Measurements from ENCODE around the gene VWDE. TPM values are rescaled to one million over a fixed set of nuclear protein-coding genes. Genes with fewer than 3 reads are reported as not detected.

Gene VWDE
- total RNA-seq, 1 experiment from 2014 or later = 13.7 TPM

DNA sequence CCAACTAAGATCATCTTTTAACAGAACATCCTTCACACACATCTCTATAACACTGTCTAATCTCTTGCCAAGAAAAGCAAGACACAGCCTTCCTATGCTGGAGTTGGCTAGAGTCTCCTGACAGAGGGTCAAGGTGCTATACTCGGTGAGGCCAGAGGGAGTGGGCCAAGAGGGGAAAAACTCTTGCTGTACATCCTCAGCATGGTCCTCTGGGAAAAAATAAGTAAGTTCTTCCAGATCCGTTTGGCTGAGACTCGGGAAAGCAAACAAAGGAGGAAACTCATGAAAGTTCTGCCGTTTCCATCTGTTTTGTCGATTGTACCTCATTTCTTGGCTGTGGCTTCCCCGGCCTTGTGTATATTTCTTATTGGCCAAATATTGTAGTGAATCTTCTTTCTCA is 33.9 kb downstream of the VWDE start:
- CTCF ChIA-PET = no interaction called here
- no peaks in the 10 kb centered on the region for H4K20me1 ChIP-seq (ENCODE audit: insufficient read depth)
- intact Hi-C loops (cut with micrococcal nuclease) = no loop called here
- no peak overlapping the region for H3K4me2 ChIP-seq (ENCODE audit: low read length)
- no peak overlapping the region for H3K9ac ChIP-seq (ENCODE audit: low read length)
- no peak overlapping the region for H2AFZ ChIP-seq (ENCODE audit: low read depth, low read length, poor library complexity, severe bottlenecking)
- no peaks in the 10 kb centered on the region for H3K9me3 ChIP-seq (ENCODE audit: control insufficient read depth in 1 of 2, insufficient read depth in 1 of 2, low read depth in 1 of 2, low read length in 2 of 2)
- H3K9me2 ChIP-seq (ENCODE audit: insufficient read depth) = no peaks in the 10 kb centered on the region
- no peak overlapping the region for H3K4me3 ChIP-seq (replicated peaks in 1 of 2; ENCODE audit: low read depth in 1 of 2, low read length in 2 of 2)
- peaks cover 0 to 16% of the 10 kb centered on the region in 2 experiments; a peak in 1 of 4 replicates for H3K36me3 ChIP-seq (ENCODE audit: control insufficient read depth in 1 of 2, insufficient read depth in 2 of 2, low read length in 2 of 2)
- no peaks in the 10 kb centered on the region for H3K27me3 ChIP-seq (ENCODE audit: insufficient read depth, low read length)
- H3K27ac ChIP-seq (ENCODE audit: low read depth, low read length) = no peak overlapping the region
- no peaks in the 10 kb centered on the region for H3K79me2 ChIP-seq (ENCODE audit: insufficient read depth, low read length)
- no peaks in the 10 kb centered on the region for H3K4me1 ChIP-seq (ENCODE audit: control insufficient read depth in 1 of 2, insufficient read depth in 2 of 2, low read length in 2 of 2)
- BruUV-seq (replicated peaks) = no TSS peak
- no peak for TF ChIP-seq SIN3A (IDR thresholded peaks at IDR 0.05; ENCODE audit: low read depth)
- ATAC-seq = no peak
- RAD21 ChIA-PET (ENCODE audit: low non-redundant PET in 1 of 2, low total read pairs in 2 of 2, uncharacterized antibody in 2 of 2, unreplicated experiment in 2 of 2) = no interaction called here
- no peak for DNase-seq (ENCODE audit: low read depth, low spot score)
- POLR2A ChIA-PET = no interaction called here

DNA sequence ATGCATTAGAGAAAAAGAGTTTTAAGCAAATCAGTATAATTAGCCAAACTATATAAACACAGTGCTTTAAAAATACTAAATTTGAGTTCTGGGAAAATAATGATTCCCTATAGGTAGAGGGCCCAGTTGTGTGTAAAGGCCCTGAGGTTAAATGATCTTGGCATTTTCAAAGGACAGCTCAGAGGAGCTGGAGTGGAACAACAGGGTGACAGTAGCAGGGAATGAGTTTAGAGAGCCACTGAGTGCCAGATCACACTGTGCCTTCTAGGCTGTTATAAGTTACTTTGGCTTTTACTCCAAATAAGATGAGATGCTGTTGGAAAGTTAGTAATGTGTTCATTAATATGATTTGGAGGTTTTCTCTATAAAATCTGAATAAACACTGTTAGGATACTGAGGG is 34.6 kb downstream of the VWDE start:
- POLR2A ChIA-PET = no interaction called here
- no peak overlapping the region for H2AFZ ChIP-seq (ENCODE audit: low read depth, low read length, poor library complexity, severe bottlenecking)
- CTCF ChIA-PET = no interaction called here
- BruUV-seq (replicated peaks) = no TSS peak
- H3K79me2 ChIP-seq (ENCODE audit: insufficient read depth, low read length) = no peaks in the 10 kb centered on the region
- H3K36me3 ChIP-seq (ENCODE audit: control insufficient read depth in 1 of 2, insufficient read depth in 2 of 2, low read length in 2 of 2) = peaks cover 0 to 16% of the 10 kb centered on the region in 2 experiments; a peak in 1 of 4 replicates
- no peak overlapping the region for H3K4me3 ChIP-seq (replicated peaks in 1 of 2; ENCODE audit: low read depth in 1 of 2, low read length in 2 of 2)
- no peak overlapping the region for H3K27ac ChIP-seq (ENCODE audit: low read depth, low read length)
- no peaks in the 10 kb centered on the region for H3K27me3 ChIP-seq (ENCODE audit: insufficient read depth, low read length)
- no peak for ATAC-seq
- no peak overlapping the region for H3K4me2 ChIP-seq (ENCODE audit: low read length)
- no peaks in the 10 kb centered on the region for H3K9me2 ChIP-seq (ENCODE audit: insufficient read depth)
- no peak for DNase-seq (ENCODE audit: low read depth, low spot score)
- H4K20me1 ChIP-seq (ENCODE audit: insufficient read depth) = no peaks in the 10 kb centered on the region
- no peaks in the 10 kb centered on the region for H3K9me3 ChIP-seq (ENCODE audit: control insufficient read depth in 1 of 2, insufficient read depth in 1 of 2, low read depth in 1 of 2, low read length in 2 of 2)
- TF ChIP-seq RAD21 (IDR thresholded peaks at IDR 0.05; ENCODE audit: low read depth) = no peak
- TF ChIP-seq JUND (IDR thresholded peaks at IDR 0.05) = no peak
- TF ChIP-seq POLR2A (IDR thresholded peaks at IDR 0.05; ENCODE audit: borderline replicate concordance, extremely low read depth, insufficient read depth, insufficient read length) = no peak
- no peak for TF ChIP-seq FOSL1 (IDR thresholded peaks at IDR 0.05; ENCODE audit: low read depth)
- TF ChIP-seq SRF (IDR thresholded peaks at IDR 0.05; ENCODE audit: low read depth) = no peak
- no peak for TF ChIP-seq CEBPB (IDR thresholded peaks at IDR 0.05; ENCODE audit: low read depth)
- TF ChIP-seq CBX3 (IDR thresholded peaks at IDR 0.05; ENCODE audit: low read depth) = no peak
- no peak for TF ChIP-seq SP1 (IDR thresholded peaks at IDR 0.05; ENCODE audit: low read depth)
- TF ChIP-seq, protein P1, sequence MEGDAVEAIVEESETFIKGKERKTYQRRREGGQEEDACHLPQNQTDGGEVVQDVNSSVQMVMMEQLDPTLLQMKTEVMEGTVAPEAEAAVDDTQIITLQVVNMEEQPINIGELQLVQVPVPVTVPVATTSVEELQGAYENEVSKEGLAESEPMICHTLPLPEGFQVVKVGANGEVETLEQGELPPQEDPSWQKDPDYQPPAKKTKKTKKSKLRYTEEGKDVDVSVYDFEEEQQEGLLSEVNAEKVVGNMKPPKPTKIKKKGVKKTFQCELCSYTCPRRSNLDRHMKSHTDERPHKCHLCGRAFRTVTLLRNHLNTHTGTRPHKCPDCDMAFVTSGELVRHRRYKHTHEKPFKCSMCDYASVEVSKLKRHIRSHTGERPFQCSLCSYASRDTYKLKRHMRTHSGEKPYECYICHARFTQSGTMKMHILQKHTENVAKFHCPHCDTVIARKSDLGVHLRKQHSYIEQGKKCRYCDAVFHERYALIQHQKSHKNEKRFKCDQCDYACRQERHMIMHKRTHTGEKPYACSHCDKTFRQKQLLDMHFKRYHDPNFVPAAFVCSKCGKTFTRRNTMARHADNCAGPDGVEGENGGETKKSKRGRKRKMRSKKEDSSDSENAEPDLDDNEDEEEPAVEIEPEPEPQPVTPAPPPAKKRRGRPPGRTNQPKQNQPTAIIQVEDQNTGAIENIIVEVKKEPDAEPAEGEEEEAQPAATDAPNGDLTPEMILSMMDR (IDR thresholded peaks at IDR 0.05 in 2 of 3, conservative IDR thresholded peaks at IDR 0.05 in 1 of 3; ENCODE audit: borderline replicate concordance in 1 of 3, insufficient read depth in 1 of 3, low read depth in 2 of 3, low read length in 2 of 3) = no peak
- no peak for TF ChIP-seq YY1 (IDR thresholded peaks at IDR 0.05; ENCODE audit: extremely low read depth, insufficient replicate concordance, low read depth, low read length)
- no peak for TF ChIP-seq SIN3A (IDR thresholded peaks at IDR 0.05; ENCODE audit: low read depth)
- TF ChIP-seq, protein P2, sequence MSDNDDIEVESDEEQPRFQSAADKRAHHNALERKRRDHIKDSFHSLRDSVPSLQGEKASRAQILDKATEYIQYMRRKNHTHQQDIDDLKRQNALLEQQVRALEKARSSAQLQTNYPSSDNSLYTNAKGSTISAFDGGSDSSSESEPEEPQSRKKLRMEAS (IDR thresholded peaks at IDR 0.05) = no peak
- TF ChIP-seq, protein P3, sequence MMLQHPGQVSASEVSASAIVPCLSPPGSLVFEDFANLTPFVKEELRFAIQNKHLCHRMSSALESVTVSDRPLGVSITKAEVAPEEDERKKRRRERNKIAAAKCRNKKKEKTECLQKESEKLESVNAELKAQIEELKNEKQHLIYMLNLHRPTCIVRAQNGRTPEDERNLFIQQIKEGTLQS (IDR thresholded peaks at IDR 0.05) = no peak
- TF ChIP-seq TCF7L2 (IDR thresholded peaks at IDR 0.05; ENCODE audit: borderline replicate concordance, extremely low read depth, insufficient read depth, insufficient read length) = no peak
- TF ChIP-seq, protein P4, sequence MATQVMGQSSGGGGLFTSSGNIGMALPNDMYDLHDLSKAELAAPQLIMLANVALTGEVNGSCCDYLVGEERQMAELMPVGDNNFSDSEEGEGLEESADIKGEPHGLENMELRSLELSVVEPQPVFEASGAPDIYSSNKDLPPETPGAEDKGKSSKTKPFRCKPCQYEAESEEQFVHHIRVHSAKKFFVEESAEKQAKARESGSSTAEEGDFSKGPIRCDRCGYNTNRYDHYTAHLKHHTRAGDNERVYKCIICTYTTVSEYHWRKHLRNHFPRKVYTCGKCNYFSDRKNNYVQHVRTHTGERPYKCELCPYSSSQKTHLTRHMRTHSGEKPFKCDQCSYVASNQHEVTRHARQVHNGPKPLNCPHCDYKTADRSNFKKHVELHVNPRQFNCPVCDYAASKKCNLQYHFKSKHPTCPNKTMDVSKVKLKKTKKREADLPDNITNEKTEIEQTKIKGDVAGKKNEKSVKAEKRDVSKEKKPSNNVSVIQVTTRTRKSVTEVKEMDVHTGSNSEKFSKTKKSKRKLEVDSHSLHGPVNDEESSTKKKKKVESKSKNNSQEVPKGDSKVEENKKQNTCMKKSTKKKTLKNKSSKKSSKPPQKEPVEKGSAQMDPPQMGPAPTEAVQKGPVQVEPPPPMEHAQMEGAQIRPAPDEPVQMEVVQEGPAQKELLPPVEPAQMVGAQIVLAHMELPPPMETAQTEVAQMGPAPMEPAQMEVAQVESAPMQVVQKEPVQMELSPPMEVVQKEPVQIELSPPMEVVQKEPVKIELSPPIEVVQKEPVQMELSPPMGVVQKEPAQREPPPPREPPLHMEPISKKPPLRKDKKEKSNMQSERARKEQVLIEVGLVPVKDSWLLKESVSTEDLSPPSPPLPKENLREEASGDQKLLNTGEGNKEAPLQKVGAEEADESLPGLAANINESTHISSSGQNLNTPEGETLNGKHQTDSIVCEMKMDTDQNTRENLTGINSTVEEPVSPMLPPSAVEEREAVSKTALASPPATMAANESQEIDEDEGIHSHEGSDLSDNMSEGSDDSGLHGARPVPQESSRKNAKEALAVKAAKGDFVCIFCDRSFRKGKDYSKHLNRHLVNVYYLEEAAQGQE (IDR thresholded peaks at IDR 0.05; ENCODE audit: low read depth) = no peak
- no peak for TF ChIP-seq ZFX (IDR thresholded peaks at IDR 0.05)
- no peak for TF ChIP-seq EZH2phosphoT487 (IDR thresholded peaks at IDR 0.05; ENCODE audit: borderline replicate concordance)
- RAD21 ChIA-PET (ENCODE audit: low non-redundant PET in 1 of 2, low total read pairs in 2 of 2, uncharacterized antibody in 2 of 2, unreplicated experiment in 2 of 2) = no interaction called here
- H3K4me1 ChIP-seq (ENCODE audit: control insufficient read depth in 1 of 2, insufficient read depth in 2 of 2, low read length in 2 of 2) = no peaks in the 10 kb centered on the region
- intact Hi-C loops (cut with micrococcal nuclease) = no loop called here
- H3K9ac ChIP-seq (ENCODE audit: low read length) = no peak overlapping the region
